ENCODE results near the gene KCNAB2.

Gene KCNAB2

DNA sequence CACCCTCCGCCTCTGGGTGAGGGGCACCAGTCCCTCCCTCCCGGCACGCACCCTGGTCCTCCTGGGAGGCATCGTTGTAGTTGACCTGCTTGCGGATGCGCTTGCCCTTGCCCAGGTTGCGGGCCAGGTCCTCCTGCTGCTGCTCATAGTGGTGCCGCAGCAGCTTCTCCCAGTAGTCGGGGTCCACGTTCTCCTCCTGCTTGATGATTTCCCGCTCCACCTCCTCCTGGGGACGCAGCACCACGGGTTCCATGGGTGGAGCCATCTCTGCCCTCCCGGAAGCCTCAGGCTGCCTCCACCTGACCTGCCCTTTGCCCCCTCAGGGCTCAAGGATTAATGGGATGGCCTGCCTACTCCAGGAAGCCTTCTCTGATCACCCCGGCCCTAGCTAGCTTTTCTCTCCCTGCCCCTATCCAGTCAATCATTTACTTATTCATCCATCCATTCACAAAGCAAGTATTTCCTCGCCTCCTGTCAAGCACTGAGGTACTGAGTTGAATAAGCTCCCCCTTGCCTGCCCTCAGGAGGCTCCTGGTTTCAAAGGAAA lies 80.9 kb downstream of the KCNAB2 start (continued):
- TF ChIP-seq, protein P1, sequence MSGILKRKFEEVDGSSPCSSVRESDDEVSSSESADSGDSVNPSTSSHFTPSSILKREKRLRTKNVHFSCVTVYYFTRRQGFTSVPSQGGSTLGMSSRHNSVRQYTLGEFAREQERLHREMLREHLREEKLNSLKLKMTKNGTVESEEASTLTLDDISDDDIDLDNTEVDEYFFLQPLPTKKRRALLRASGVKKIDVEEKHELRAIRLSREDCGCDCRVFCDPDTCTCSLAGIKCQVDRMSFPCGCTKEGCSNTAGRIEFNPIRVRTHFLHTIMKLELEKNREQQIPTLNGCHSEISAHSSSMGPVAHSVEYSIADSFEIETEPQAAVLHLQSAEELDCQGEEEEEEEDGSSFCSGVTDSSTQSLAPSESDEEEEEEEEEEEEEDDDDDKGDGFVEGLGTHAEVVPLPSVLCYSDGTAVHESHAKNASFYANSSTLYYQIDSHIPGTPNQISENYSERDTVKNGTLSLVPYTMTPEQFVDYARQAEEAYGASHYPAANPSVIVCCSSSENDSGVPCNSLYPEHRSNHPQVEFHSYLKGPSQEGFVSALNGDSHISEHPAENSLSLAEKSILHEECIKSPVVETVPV (CRISPR knock-in tag; IDR thresholded peaks at IDR 0.05), result no peak
- TF ChIP-seq ESRRG (CRISPR knock-in tag; IDR thresholded peaks at IDR 0.05) (no peak), ARNTL (CRISPR knock-in tag; IDR thresholded peaks at IDR 0.05; ENCODE audit: borderline replicate concordance, low read depth) (no peak)

- no peak for ATAC-seq
- no peak for TF ChIP-seq SNAI2 (CRISPR knock-in tag; IDR thresholded peaks at IDR 0.05)
- no peak for TF ChIP-seq ZNF70 (CRISPR knock-in tag; IDR thresholded peaks at IDR 0.05)
- TF ChIP-seq, protein P2, sequence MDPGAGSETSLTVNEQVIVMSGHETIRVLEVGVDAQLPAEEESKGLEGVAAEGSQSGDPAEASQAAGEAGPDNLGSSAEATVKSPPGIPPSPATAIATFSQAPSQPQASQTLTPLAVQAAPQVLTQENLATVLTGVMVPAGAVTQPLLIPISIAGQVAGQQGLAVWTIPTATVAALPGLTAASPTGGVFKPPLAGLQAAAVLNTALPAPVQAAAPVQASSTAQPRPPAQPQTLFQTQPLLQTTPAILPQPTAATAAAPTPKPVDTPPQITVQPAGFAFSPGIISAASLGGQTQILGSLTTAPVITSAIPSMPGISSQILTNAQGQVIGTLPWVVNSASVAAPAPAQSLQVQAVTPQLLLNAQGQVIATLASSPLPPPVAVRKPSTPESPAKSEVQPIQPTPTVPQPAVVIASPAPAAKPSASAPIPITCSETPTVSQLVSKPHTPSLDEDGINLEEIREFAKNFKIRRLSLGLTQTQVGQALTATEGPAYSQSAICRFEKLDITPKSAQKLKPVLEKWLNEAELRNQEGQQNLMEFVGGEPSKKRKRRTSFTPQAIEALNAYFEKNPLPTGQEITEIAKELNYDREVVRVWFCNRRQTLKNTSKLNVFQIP (CRISPR knock-in tag; IDR thresholded peaks at IDR 0.05; ENCODE audit: borderline replicate concordance, low read depth), result no peak
- TF ChIP-seq ZFP30 (CRISPR knock-in tag; IDR thresholded peaks at IDR 0.05), result no peak
- TF ChIP-seq, protein P1 (CRISPR knock-in tag; IDR thresholded peaks at IDR 0.05), result no peak
- TF ChIP-seq PPARA (CRISPR knock-in tag; IDR thresholded peaks at IDR 0.05; ENCODE audit: borderline replicate concordance), result no peak
- TF ChIP-seq, protein P3, sequence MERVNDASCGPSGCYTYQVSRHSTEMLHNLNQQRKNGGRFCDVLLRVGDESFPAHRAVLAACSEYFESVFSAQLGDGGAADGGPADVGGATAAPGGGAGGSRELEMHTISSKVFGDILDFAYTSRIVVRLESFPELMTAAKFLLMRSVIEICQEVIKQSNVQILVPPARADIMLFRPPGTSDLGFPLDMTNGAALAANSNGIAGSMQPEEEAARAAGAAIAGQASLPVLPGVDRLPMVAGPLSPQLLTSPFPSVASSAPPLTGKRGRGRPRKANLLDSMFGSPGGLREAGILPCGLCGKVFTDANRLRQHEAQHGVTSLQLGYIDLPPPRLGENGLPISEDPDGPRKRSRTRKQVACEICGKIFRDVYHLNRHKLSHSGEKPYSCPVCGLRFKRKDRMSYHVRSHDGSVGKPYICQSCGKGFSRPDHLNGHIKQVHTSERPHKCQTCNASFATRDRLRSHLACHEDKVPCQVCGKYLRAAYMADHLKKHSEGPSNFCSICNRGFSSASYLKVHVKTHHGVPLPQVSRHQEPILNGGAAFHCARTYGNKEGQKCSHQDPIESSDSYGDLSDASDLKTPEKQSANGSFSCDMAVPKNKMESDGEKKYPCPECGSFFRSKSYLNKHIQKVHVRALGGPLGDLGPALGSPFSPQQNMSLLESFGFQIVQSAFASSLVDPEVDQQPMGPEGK (CRISPR knock-in tag; IDR thresholded peaks at IDR 0.05; ENCODE audit: borderline replicate concordance), result no peak
- no peak for TF ChIP-seq TOX (CRISPR knock-in tag; IDR thresholded peaks at IDR 0.05; ENCODE audit: borderline replicate concordance)
- TF ChIP-seq, protein P4, sequence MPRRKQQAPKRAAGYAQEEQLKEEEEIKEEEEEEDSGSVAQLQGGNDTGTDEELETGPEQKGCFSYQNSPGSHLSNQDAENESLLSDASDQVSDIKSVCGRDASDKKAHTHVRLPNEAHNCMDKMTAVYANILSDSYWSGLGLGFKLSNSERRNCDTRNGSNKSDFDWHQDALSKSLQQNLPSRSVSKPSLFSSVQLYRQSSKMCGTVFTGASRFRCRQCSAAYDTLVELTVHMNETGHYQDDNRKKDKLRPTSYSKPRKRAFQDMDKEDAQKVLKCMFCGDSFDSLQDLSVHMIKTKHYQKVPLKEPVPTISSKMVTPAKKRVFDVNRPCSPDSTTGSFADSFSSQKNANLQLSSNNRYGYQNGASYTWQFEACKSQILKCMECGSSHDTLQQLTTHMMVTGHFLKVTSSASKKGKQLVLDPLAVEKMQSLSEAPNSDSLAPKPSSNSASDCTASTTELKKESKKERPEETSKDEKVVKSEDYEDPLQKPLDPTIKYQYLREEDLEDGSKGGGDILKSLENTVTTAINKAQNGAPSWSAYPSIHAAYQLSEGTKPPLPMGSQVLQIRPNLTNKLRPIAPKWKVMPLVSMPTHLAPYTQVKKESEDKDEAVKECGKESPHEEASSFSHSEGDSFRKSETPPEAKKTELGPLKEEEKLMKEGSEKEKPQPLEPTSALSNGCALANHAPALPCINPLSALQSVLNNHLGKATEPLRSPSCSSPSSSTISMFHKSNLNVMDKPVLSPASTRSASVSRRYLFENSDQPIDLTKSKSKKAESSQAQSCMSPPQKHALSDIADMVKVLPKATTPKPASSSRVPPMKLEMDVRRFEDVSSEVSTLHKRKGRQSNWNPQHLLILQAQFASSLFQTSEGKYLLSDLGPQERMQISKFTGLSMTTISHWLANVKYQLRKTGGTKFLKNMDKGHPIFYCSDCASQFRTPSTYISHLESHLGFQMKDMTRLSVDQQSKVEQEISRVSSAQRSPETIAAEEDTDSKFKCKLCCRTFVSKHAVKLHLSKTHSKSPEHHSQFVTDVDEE (CRISPR knock-in tag; IDR thresholded peaks at IDR 0.05), result no peak
- TF ChIP-seq TCF4 (CRISPR knock-in tag; IDR thresholded peaks at IDR 0.05; ENCODE audit: borderline replicate concordance), result no peak
- no peak for TF ChIP-seq ZNF8 (CRISPR knock-in tag; IDR thresholded peaks at IDR 0.05)
- TF ChIP-seq ZFP3 (CRISPR knock-in tag; IDR thresholded peaks at IDR 0.05), result no peak
- TF ChIP-seq, protein P5, sequence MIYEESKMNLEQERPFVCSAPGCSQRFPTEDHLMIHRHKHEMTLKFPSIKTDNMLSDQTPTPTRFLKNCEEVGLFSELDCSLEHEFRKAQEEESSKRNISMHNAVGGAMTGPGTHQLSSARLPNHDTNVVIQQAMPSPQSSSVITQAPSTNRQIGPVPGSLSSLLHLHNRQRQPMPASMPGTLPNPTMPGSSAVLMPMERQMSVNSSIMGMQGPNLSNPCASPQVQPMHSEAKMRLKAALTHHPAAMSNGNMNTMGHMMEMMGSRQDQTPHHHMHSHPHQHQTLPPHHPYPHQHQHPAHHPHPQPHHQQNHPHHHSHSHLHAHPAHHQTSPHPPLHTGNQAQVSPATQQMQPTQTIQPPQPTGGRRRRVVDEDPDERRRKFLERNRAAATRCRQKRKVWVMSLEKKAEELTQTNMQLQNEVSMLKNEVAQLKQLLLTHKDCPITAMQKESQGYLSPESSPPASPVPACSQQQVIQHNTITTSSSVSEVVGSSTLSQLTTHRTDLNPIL (CRISPR knock-in tag; IDR thresholded peaks at IDR 0.05; ENCODE audit: low read depth), result no peak
- no peak for TF ChIP-seq CSDC2 (CRISPR knock-in tag; IDR thresholded peaks at IDR 0.05)
- no peak for TF ChIP-seq ESRRG (CRISPR knock-in tag; IDR thresholded peaks at IDR 0.05)
- no peak for TF ChIP-seq BACH2 (CRISPR knock-in tag; IDR thresholded peaks at IDR 0.05; ENCODE audit: borderline replicate concordance)
- TF ChIP-seq OSR1 (CRISPR knock-in tag; IDR thresholded peaks at IDR 0.05), result no peak
Measured at GRCh38 chr1:6127587-6128163, 82.0 kb downstream of the KCNAB2 start.

Measured in SK-N-SH treated with all-trans-retinoic acid at 6 μM for 48 hours (cell line).